Gastrocnemius medialis (tissue), 4 donors: Measurements from ENCODE around the gene TBC1D2.
A peak's percentile ranks its signal among the peaks of the same experiment; 100 is the strongest.

Experiments used
- POLR2A ChIP-seq, 2 donors: fragments of 450-650 bp; IDR thresholded peaks; one replicate each; pipeline ENCODE4 v1.6.1; 2017; ENCODE audit warnings: antibody characterized with exemption in 2 of 2, mild to moderate bottlenecking in 2 of 2, moderate library complexity in 2 of 2
- TF ChIP-seq, protein P1 (sequence below), 5 experiments: fragments of 450-650 bp in 3 of 5; fragments of 200-600 bp in 2 of 5; sonication (generic) in 2 of 5; IDR thresholded peaks in 4 of 5; conservative IDR thresholded peaks in 1 of 5; 1 replicate in 4 of 5; 2 replicates in 1 of 5; pipeline ENCODE4 v1.5.1; 2016 to 2019; ENCODE audit warnings: antibody characterized with exemption in 5 of 5, mild to moderate bottlenecking in 3 of 5, moderate library complexity in 3 of 5

DNA sequence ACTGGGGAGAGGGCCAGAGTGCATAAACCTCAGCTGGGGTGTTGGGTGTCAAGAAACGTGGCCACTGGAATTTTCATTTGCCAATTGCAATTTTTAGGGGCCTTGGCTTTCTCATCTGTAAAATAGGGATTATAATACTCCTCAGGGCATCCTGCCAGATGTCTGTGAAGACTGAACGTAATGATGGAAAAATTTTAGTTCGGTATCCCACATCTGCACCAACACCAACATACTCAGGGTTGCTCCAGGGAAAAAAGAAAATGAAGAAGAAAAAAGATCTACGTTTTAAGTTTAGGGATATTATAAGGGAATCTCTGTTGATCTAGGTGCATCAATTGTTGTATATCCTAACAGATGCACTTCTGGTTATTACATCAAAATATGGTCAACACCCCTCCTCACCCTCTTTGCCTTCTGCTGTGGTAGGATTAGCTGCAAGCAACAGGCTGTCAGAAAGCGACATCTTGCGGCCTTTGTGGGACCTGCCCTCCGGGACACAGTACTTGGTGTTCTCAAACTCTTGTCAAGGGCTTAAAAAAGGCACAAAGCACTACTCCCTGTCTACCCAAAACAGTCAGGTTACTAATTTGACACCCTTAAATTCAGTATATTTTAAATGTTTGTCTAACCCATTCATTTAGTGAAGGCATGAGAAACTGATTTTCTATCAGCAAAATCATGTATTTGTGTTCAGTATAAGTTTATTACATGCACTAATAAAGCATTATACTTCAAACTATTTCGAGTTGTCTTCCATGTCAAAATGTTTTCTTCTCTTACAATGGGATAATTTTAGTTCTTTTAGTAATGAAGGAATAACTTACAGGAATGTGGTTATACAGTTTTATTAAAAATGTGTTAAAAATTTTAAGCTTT, 8.3 kb upstream of the TBC1D2 start:
- TF ChIP-seq, protein P1, sequence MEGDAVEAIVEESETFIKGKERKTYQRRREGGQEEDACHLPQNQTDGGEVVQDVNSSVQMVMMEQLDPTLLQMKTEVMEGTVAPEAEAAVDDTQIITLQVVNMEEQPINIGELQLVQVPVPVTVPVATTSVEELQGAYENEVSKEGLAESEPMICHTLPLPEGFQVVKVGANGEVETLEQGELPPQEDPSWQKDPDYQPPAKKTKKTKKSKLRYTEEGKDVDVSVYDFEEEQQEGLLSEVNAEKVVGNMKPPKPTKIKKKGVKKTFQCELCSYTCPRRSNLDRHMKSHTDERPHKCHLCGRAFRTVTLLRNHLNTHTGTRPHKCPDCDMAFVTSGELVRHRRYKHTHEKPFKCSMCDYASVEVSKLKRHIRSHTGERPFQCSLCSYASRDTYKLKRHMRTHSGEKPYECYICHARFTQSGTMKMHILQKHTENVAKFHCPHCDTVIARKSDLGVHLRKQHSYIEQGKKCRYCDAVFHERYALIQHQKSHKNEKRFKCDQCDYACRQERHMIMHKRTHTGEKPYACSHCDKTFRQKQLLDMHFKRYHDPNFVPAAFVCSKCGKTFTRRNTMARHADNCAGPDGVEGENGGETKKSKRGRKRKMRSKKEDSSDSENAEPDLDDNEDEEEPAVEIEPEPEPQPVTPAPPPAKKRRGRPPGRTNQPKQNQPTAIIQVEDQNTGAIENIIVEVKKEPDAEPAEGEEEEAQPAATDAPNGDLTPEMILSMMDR (IDR thresholded peaks at IDR 0.05 in 4 of 5, conservative IDR thresholded peaks at IDR 0.05 in 1 of 5), result peak; percentile 69 to 93 (median 86)
- no peak for TF ChIP-seq POLR2A (IDR thresholded peaks at IDR 0.05)
